HL-60 (cell line): ENCODE data around the gene SPTA1.

Experiments
- DNase-seq, 2 experiments: peaks; one replicate each; pipeline ENCODE4 v3.0.0-alpha.2; 2010 to 2020; ENCODE audit warnings: low read depth in 1 of 2, low spot score in 1 of 2
- H3K27ac ChIP-seq: fragments of 250-450 bp; sonication (Bioruptor Pico); replicated peaks from 2 replicates; pipeline ENCODE4 v1.5.1; 2020; ENCODE audit warnings: mild to moderate bottlenecking, moderate library complexity
- H3K27me3 ChIP-seq: fragments of 250-450 bp; sonication (Bioruptor Pico); 2 replicates; pipeline ENCODE4 v1.5.1; 2021; ENCODE audit warnings: mild to moderate bottlenecking, moderate library complexity; ENCODE audit not compliant: insufficient read depth, poor library complexity, severe bottlenecking
- H3K4me3 ChIP-seq: replicated peaks from 2 replicates; pipeline ENCODE4 v1.5.1; 2011; ENCODE audit warnings: mild to moderate bottlenecking, control low read depth, low read length; ENCODE audit not compliant: insufficient read depth
- GABPA ChIP-seq: IDR thresholded peaks from 2 replicates; pipeline ENCODE4 v1.6.1; 2012; ENCODE audit warnings: low read depth
- POLR2AphosphoS5 ChIP-seq: IDR thresholded peaks from 2 replicates; pipeline ENCODE4 v1.6.1; 2012; ENCODE audit warnings: low read depth
- SPI1 ChIP-seq: IDR thresholded peaks from 2 replicates; pipeline ENCODE4 v1.6.1; 2012; ENCODE audit warnings: low read depth, mild to moderate bottlenecking, borderline replicate concordance
- TF ChIP-seq, protein P1 (sequence below): IDR thresholded peaks from 2 replicates; pipeline ENCODE4 v1.6.1; 2012; ENCODE audit warnings: low read depth; ENCODE audit not compliant: insufficient replicate concordance
- TF ChIP-seq, protein P2 (sequence below): IDR thresholded peaks from one replicate; pipeline ENCODE4 v1.5.1; 2011; ENCODE audit warnings: low read length, control low read depth, inconsistent platforms; ENCODE audit not compliant: insufficient read depth

SPTA1 gene

DNA sequence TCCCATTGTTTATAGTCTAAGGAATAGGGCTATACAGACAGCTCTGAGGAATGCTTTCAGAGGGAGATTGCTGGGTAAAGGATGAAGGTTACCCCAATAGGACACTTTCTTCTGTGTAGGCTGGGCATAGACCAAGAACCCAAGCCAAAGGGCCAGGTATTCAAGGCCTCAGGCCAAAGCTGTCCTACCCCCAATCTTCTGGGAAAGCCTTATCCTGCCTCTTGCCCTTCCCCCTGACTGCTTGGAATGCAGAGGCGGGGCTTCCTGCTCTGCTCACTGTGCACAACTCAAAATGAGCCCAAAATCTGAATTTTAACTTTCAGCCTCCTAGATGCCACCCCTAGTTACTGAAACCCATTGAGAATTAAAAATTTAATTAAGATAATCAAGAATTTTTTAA is 79.2 kb downstream of the SPTA1 start:
- no peak overlapping the region for H3K27ac ChIP-seq
- H3K4me3 ChIP-seq, result no peak overlapping the region
- H3K27me3 ChIP-seq, result no peaks in the 10 kb centered on the region
- DNase-seq, result no peak
- TF ChIP-seq GABPA (no peak), SPI1 (no peak), POLR2AphosphoS5 (no peak)
- TF ChIP-seq, protein P1, sequence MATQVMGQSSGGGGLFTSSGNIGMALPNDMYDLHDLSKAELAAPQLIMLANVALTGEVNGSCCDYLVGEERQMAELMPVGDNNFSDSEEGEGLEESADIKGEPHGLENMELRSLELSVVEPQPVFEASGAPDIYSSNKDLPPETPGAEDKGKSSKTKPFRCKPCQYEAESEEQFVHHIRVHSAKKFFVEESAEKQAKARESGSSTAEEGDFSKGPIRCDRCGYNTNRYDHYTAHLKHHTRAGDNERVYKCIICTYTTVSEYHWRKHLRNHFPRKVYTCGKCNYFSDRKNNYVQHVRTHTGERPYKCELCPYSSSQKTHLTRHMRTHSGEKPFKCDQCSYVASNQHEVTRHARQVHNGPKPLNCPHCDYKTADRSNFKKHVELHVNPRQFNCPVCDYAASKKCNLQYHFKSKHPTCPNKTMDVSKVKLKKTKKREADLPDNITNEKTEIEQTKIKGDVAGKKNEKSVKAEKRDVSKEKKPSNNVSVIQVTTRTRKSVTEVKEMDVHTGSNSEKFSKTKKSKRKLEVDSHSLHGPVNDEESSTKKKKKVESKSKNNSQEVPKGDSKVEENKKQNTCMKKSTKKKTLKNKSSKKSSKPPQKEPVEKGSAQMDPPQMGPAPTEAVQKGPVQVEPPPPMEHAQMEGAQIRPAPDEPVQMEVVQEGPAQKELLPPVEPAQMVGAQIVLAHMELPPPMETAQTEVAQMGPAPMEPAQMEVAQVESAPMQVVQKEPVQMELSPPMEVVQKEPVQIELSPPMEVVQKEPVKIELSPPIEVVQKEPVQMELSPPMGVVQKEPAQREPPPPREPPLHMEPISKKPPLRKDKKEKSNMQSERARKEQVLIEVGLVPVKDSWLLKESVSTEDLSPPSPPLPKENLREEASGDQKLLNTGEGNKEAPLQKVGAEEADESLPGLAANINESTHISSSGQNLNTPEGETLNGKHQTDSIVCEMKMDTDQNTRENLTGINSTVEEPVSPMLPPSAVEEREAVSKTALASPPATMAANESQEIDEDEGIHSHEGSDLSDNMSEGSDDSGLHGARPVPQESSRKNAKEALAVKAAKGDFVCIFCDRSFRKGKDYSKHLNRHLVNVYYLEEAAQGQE, result no peak

DNA sequence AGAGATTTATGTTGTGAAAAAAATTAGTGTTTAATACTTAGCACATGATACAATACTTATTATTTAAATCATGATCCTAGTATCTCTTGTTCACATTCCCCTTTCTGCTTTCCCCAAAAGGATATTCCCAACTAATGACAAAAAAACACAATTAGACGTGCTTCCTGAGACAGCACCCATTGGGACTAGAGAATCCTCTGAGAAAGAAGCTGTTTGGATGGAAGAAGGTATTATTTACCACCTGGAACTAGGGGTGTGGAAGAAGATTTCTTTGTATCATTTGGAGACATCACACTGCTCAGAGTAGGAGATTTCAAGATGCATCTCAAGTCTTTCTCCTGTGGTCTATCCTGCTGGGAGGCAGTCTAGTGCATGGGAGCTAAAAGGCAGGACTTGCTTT is 81.5 kb downstream of the SPTA1 start, which contains the start of gene OR10Z1:
Gene OR10Z1 (plus strand): TSS at position 301 of the 400 bp plus-strand sequence. CDS start 1,171 bp downstream, outside the sequence.
- no peak within 1 kb of the TSS for H3K27ac ChIP-seq
- H3K4me3 ChIP-seq, result no peak within 1 kb of the TSS
- no peaks in the 10 kb centered on the region for H3K27me3 ChIP-seq
- TF ChIP-seq SPI1, result no peak
- TF ChIP-seq, protein P1, result no peak
- no peak for DNase-seq

DNA sequence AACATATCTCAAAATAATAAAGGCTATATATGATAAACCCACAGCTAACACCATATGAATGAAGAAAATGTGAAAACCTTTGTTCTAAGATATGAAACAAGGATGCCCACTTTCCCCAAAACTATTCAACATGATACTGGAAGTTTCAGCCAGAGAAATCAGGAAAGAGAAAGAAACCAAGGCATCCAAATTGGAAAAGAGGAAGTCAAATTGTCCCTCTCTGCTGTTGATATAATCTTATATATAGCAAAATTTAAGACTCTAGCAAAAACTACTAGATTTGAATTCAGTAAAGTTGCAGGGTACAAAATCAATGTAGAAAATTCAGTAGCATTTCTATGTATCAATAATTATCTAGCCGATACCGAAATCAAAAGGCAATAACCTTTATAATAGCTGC is 85.8 kb downstream of the SPTA1 start:
- Histone ChIP-seq H3K4me3 (no peak overlapping the region), H3K27ac (no peak overlapping the region), H3K27me3 (no peaks in the 10 kb centered on the region)
- no peak for DNase-seq
- TF ChIP-seq, protein P2, sequence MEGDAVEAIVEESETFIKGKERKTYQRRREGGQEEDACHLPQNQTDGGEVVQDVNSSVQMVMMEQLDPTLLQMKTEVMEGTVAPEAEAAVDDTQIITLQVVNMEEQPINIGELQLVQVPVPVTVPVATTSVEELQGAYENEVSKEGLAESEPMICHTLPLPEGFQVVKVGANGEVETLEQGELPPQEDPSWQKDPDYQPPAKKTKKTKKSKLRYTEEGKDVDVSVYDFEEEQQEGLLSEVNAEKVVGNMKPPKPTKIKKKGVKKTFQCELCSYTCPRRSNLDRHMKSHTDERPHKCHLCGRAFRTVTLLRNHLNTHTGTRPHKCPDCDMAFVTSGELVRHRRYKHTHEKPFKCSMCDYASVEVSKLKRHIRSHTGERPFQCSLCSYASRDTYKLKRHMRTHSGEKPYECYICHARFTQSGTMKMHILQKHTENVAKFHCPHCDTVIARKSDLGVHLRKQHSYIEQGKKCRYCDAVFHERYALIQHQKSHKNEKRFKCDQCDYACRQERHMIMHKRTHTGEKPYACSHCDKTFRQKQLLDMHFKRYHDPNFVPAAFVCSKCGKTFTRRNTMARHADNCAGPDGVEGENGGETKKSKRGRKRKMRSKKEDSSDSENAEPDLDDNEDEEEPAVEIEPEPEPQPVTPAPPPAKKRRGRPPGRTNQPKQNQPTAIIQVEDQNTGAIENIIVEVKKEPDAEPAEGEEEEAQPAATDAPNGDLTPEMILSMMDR, result no peak
- TF ChIP-seq GABPA, result no peak
- TF ChIP-seq SPI1, result peak; percentile 73

DNA sequence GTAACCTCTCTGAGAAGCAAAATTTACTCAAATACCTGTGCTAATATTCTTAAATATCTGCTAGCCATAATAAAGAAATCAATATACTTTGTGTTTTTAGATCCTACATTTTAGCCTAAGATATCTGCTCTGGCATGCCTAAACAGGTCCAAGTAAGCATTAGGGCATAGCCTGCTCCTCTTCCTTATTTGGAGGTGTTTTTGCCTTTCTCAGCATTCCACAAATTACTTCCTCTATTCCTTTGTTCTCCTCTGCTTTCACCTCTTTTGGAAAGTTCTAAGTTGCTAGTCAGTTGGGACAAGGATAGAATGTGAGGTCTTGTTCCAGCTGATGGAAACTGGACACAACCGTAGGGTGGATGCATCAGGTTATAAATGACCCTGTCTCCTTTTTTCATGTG is 99.6 kb downstream of the SPTA1 start:
- no peak overlapping the region for H3K4me3 ChIP-seq
- TF ChIP-seq, protein P2, result no peak
- TF ChIP-seq SPI1 (no peak), POLR2AphosphoS5 (no peak)
- no peak for DNase-seq
- H3K27ac ChIP-seq, result no peak overlapping the region
- H3K27me3 ChIP-seq, result no peaks in the 10 kb centered on the region

DNA sequence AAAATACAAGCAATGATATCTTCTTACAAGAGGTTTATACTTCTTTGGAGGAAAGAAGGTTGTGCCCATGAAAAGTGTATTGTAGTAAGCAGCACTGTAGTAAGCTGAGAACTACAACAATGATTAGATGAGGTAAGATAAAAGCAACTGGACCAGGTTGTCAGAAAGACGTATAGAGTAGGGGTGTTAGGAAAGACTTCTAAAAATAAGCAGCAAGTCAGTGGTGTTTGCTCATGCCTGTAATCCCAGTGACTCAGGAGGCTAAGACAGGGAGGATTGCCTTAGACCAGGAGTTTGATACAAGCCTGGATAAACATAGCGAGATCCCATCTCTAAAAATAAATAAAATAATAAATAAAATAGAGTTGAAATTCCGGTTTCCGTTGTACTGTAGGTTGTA is 102.6 kb downstream of the SPTA1 start:
- DNase-seq, result no peak
- no peaks in the 10 kb centered on the region for H3K27me3 ChIP-seq
- no peak overlapping the region for H3K27ac ChIP-seq
- H3K4me3 ChIP-seq, result no peak overlapping the region
- no peak for TF ChIP-seq SPI1
- TF ChIP-seq, protein P2, result no peak
- no peak for TF ChIP-seq GABPA
- TF ChIP-seq POLR2AphosphoS5, result no peak
- TF ChIP-seq, protein P1, result no peak
